Sigmoid colon (tissue), 4 donors: ENCODE results near the gene NBAS.

Experiments
- CTCF ChIP-seq, 4 experiments: fragments of 450-650 bp in 3 of 4; fragments of 200-600 bp in 1 of 4; IDR thresholded peaks; one replicate each; pipeline ENCODE4 v1.5.1; 2016 to 2019; ENCODE audit warnings: antibody characterized with exemption in 4 of 4, mild to moderate bottlenecking in 3 of 4, moderate library complexity in 2 of 4
- EP300 ChIP-seq, 4 donors: sonication (generic); formaldehyde crosslinking; IDR thresholded peaks; one replicate each; pipeline ENCODE4 v1.6.1; 2017; ENCODE audit warnings: antibody characterized with exemption in 4 of 4
- POLR2A ChIP-seq, 2 donors: fragments of 450-650 bp; IDR thresholded peaks; one replicate each; pipeline ENCODE4 v1.6.1; 2016; ENCODE audit warnings: antibody characterized with exemption in 2 of 2, mild to moderate bottlenecking in 2 of 2, moderate library complexity in 2 of 2
- POLR2AphosphoS5 ChIP-seq, 4 donors: sonication (generic); formaldehyde crosslinking; IDR thresholded peaks; one replicate each; pipeline ENCODE4 v1.6.1; 2017; ENCODE audit warnings: antibody characterized with exemption in 4 of 4

GRCh38 chr2:15337996-15338666 lies 223.0 kb downstream of the NBAS start:
- TF ChIP-seq EP300 (IDR thresholded peaks at IDR 0.05): no peak
- no peak for TF ChIP-seq CTCF (IDR thresholded peaks at IDR 0.05)
- TF ChIP-seq POLR2A (IDR thresholded peaks at IDR 0.05): no peak
- no peak for TF ChIP-seq POLR2AphosphoS5 (IDR thresholded peaks at IDR 0.05)
